Left ventricle myocardium inferior (tissue), 1 donor: ENCODE results near the gene KRTAP4-9. TPM values are rescaled to one million over a fixed set of nuclear protein-coding genes. Genes with fewer than 3 reads are reported as not detected.
"Not testable (repeated sequence)": the region's sequence is repeated elsewhere in the genome, so short reads cannot be mapped to it uniquely, and the experiment has no call there.

Experiments
- DNase-seq: peaks from one replicate; pipeline ENCODE4 v3.0.0-alpha.2; 2020
- H3K27ac ChIP-seq: fragments of 200-600 bp; replicated peaks from 2 replicates; pipeline ENCODE4 v1.8.0; 2021
- H3K27me3 ChIP-seq: fragments of 200-600 bp; 2 replicates; pipeline ENCODE4 v1.8.0; 2021; ENCODE audit warnings: low read depth
- H3K36me3 ChIP-seq: fragments of 200-600 bp; 2 replicates; pipeline ENCODE4 v1.8.0; 2021
- H3K4me1 ChIP-seq: fragments of 200-600 bp; 2 replicates; pipeline ENCODE4 v1.8.0; 2021
- H3K4me3 ChIP-seq: fragments of 200-600 bp; 2 replicates; pipeline ENCODE4 v1.8.0; 2021; ENCODE audit warnings: mild to moderate bottlenecking, moderate library complexity
- H3K9me3 ChIP-seq: fragments of 200-600 bp; replicated peaks from 2 replicates; pipeline ENCODE4 v1.8.0; 2021
- intact Hi-C: fragments of 100-400 bp; cut with micrococcal nuclease; formaldehyde crosslinking; loops from one replicate; pipeline ENCODE4 v1.11.0; 2022
- total RNA-seq: library from RNA; stranded (reverse); fragmentation: NEBNext Ultra II Directional; extraction: Animal tissue kit (Norgen Biotek cat#: 25700); gene quantifications from one replicate; pipeline ENCODE4 v1.2.1, GENCODE V29; 2021
- TF ChIP-seq, protein P1 (sequence below): fragments of 200-600 bp; IDR thresholded peaks from 2 replicates; pipeline ENCODE4 v1.8.0; 2021; ENCODE audit warnings: antibody characterized with exemption, mild to moderate bottlenecking, borderline replicate concordance
- donor health status: DM: no; HTN: yes; CAD: no; lungs with severe emphysema.

The KRTAP4-9 gene
- total RNA-seq, 1 donor from 2014 or later: not detected

DNA sequence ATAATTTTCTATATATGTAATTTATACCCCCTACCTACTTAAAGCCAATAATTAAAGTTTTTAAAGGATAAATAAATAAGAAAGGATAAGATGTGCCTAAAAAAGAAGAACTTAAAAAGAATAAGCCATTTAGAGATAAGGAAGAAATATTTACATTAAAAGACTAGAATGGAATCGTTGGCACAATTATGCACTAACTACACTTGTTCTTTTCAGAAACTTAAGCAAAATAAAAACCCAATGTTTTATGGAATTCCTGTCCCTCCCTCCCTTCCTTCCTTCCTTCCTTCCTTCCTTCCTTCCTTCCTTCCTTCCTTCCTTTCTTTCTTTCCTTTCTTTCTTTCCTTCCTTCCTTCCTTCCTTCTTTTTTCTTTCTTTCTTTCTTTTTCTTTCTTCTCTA is 39.7 kb downstream of the KRTAP4-9 start:
- TF ChIP-seq, protein P1, sequence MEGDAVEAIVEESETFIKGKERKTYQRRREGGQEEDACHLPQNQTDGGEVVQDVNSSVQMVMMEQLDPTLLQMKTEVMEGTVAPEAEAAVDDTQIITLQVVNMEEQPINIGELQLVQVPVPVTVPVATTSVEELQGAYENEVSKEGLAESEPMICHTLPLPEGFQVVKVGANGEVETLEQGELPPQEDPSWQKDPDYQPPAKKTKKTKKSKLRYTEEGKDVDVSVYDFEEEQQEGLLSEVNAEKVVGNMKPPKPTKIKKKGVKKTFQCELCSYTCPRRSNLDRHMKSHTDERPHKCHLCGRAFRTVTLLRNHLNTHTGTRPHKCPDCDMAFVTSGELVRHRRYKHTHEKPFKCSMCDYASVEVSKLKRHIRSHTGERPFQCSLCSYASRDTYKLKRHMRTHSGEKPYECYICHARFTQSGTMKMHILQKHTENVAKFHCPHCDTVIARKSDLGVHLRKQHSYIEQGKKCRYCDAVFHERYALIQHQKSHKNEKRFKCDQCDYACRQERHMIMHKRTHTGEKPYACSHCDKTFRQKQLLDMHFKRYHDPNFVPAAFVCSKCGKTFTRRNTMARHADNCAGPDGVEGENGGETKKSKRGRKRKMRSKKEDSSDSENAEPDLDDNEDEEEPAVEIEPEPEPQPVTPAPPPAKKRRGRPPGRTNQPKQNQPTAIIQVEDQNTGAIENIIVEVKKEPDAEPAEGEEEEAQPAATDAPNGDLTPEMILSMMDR: no peak
- intact Hi-C loops: no loop called here
- Histone ChIP-seq H3K36me3 (no peaks in the 10 kb centered on the region), H3K27ac (no peak overlapping the region), H3K4me1 (no peaks in the 10 kb centered on the region), H3K9me3 (peaks cover 34% of the 10 kb centered on the region), H3K4me3 (no peak overlapping the region), H3K27me3 (peaks cover 32% of the 10 kb centered on the region)
- DNase-seq: no peak

DNA sequence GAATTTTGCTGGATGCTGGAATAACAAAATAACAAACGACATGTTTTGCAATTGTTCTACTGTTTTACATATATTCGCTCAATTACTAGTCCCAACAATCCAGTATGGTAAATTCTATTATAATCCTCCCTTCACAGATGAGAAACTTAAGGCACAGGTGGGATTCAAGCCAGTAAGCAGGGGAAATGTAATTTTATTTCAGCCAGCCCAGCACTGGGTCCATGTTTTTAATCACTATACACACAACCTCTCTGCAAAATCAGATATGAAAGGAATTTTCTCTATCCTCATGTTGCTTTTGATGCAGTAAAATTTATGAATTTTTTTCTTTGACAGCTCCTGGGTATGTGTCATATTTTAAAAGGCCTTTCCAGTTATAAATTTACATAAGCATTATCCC is 40.1 kb downstream of the KRTAP4-9 start:
- TF ChIP-seq, protein P1: no peak
- no peaks in the 10 kb centered on the region for H3K4me1 ChIP-seq
- H3K4me3 ChIP-seq: no peak overlapping the region
- DNase-seq: no peak
- peaks cover 30% of the 10 kb centered on the region for H3K9me3 ChIP-seq
- intact Hi-C loops: no loop called here
- H3K36me3 ChIP-seq: no peaks in the 10 kb centered on the region
- H3K27ac ChIP-seq: no peak overlapping the region
- H3K27me3 ChIP-seq: peaks cover 32% of the 10 kb centered on the region

DNA sequence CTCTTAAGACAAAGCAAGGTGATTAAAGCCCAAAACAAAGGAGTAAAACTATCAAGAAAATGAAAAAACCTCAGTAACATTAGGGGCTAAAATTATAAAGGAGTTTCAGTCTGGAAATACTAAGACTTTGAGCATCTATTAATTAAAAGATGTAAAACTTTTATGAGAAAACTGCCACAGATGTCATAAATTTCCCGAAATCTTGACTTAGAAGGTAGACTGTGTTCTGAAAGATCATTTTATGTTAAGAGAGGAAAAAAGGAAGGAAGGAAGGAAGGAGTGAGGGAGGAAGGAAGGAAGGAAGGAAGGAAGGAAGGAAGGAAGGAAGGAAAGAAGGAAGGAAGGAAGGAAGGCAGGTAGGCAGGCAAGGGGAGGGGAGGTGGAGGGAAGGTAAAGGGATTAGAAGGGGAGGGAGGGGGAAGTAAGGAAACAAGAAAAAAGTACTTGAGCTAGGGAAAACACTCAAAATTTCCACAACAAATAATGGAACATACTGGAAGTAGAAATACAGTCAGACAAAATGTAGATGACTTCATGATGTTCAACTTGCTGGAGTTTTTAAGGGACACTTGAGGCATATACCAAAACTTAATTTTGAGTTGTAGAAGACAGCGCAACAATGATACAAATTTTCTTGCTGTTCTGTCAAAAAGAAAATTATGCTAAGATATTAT is 42.5 kb downstream of the KRTAP4-9 start:
- Histone ChIP-seq H3K4me1 (no peaks in the 10 kb centered on the region), H3K36me3 (no peaks in the 10 kb centered on the region), H3K27me3 (peaks cover 40% of the 10 kb centered on the region), H3K4me3 (no peak overlapping the region), H3K9me3 (peaks cover 18% of the 10 kb centered on the region), H3K27ac (no peak overlapping the region)
- no peak for DNase-seq
- intact Hi-C loops: no loop called here
- TF ChIP-seq, protein P1: no peak

DNA sequence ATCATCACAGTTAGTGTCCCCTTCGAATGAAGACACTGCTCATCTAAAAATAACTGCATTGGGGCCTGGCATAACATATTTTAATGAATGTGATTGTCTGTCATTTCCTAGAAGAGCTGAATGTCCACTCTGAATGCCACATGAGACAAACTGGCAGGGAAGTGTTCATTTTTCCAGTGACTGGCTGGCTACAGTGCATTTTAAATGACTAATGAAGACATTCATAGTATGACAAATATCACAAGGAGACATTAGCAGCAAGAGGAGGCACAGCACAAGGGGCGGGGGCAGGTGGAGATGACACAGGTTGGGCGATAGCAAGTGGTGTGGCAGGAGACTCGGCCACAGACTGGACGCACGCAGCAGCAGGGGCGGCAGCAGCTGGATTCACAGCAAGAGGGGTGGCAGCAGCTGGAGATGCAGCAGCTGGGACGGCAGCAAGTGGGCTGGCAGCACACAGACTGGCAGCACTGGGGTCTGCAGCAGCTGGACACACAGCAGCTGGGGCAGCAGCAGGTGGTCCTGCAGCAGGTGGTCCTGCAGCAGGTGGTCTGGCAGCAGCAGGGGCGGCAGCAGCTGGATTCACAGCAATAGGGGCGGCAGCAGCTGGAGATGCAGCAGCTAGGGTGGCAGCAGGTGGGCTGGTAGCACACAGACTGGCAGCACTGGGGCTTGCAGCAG is 43.9 kb downstream of the KRTAP4-9 start:
- H3K4me1 ChIP-seq, DNase-seq, H3K36me3 ChIP-seq, H3K27ac ChIP-seq, H3K4me3 ChIP-seq, H3K9me3 ChIP-seq, intact Hi-C loops: not testable (repeated sequence)
- peaks cover 54% of the 10 kb centered on the region for H3K27me3 ChIP-seq

DNA sequence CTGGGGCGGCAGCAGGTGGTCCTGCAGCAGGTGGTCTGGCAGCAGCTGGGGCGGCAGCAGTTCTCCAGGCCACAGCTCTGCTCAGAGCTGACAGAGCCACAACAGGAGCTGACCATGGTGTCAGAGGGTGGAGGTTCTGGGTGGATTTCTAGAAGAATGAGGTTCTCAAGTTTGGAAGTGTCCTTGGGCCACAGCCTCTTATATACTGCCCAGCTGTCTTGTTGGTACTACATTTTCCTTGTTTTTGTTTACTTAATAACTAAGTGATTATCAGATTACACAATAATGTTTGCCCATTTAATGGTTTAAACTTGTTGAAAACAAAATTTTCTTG is 44.4 kb downstream of the KRTAP4-9 start, which contains the start of gene KRTAP4-5:
KRTAP4-5 (minus strand) TSS at position 174 of the 334 bp plus-strand sequence; CDS start at position 116, 58 bp downstream.
- DNase-seq: no peak
- intact Hi-C loops: no loop called here
- Histone ChIP-seq H3K27me3 (peaks cover 59% of the 10 kb centered on the region), H3K36me3 (no peaks in the 10 kb centered on the region), H3K4me3 (no peak within 1 kb of the TSS), H3K27ac (no peak within 1 kb of the TSS), H3K9me3 (peaks cover 3% of the 10 kb centered on the region), H3K4me1 (no peaks in the 10 kb centered on the region)
- TF ChIP-seq, protein P1: no peak

DNA sequence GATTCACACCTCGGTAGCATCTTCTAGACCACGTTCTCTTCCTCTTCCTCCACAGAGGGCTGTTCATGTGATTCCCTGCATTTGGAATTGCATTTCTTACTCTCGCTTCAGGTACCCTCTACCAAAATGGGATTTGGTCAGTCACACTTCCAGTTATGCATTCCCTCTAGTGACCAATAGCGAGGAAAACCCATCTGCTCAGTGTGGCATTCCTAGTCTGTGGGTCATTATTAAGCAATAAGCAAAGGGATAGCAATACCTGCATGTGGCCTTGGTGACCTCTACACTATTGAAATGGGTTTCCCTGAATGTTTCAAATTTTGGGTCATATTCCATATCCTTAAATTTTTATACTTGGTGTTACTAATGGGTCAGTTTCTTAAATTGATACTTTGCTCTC is 44.8 kb downstream of the KRTAP4-9 start:
- peaks cover 7% of the 10 kb centered on the region for H3K9me3 ChIP-seq
- H3K27me3 ChIP-seq: peaks cover 63% of the 10 kb centered on the region
- DNase-seq: no peak
- TF ChIP-seq, protein P1: no peak
- intact Hi-C loops: no loop called here
- no peaks in the 10 kb centered on the region for H3K36me3 ChIP-seq
- no peaks in the 10 kb centered on the region for H3K4me1 ChIP-seq
- no peak overlapping the region for H3K4me3 ChIP-seq
- H3K27ac ChIP-seq: no peak overlapping the region
